Prostate gland (tissue), 2 donors: Measurements from ENCODE around the gene HMX3.

ENCODE experiments used
- POLR2AphosphoS5 ChIP-seq: sonication (generic); formaldehyde crosslinking; IDR thresholded peaks from one replicate; pipeline ENCODE4 v1.6.1; 2017; ENCODE audit warnings: antibody characterized with exemption
- TF ChIP-seq, protein P1 (sequence below), 4 experiments: fragments of 200-600 bp in 2 of 4; fragments of 450-650 bp in 2 of 4; sonication (generic) in 2 of 4; IDR thresholded peaks; 1 replicate in 3 of 4; 2 replicates in 1 of 4; pipeline ENCODE4 v1.5.1; 2016 to 2019; ENCODE audit warnings: antibody characterized with exemption in 4 of 4, mild to moderate bottlenecking in 2 of 4, moderate library complexity in 2 of 4

DNA sequence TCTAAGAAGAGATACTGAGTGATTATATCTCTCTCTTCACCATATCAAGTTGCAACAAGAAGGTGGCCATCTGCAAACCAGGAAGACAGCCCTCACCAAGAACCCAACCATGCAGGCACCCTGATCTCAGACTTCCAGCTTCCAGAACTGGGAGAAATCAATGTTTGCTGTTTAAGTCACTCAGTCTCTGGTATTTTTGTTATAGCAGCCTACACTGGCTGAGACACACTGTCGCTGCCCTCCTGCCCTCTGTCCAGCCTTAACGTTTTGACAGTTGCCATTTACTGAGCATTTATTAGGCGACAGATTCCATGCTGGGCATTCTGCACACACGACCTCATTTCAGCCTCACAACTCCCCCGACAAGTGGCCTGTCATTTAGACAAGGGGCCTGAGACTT is 9.5 kb upstream of the HMX3 start:
- TF ChIP-seq, protein P1, sequence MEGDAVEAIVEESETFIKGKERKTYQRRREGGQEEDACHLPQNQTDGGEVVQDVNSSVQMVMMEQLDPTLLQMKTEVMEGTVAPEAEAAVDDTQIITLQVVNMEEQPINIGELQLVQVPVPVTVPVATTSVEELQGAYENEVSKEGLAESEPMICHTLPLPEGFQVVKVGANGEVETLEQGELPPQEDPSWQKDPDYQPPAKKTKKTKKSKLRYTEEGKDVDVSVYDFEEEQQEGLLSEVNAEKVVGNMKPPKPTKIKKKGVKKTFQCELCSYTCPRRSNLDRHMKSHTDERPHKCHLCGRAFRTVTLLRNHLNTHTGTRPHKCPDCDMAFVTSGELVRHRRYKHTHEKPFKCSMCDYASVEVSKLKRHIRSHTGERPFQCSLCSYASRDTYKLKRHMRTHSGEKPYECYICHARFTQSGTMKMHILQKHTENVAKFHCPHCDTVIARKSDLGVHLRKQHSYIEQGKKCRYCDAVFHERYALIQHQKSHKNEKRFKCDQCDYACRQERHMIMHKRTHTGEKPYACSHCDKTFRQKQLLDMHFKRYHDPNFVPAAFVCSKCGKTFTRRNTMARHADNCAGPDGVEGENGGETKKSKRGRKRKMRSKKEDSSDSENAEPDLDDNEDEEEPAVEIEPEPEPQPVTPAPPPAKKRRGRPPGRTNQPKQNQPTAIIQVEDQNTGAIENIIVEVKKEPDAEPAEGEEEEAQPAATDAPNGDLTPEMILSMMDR (IDR thresholded peaks at IDR 0.05) = no peak
- no peak for TF ChIP-seq POLR2AphosphoS5
